ENCODE measurements around the gene ADM5. TPM values are rescaled to one million over a fixed set of nuclear protein-coding genes. Genes with fewer than 3 reads are reported as not detected.

The ADM5 gene
- total RNA-seq, 6 donors from 2014 or later = 0.55 to 3.0 (median 1.5) TPM; not detected in 1

GRCh38 chr19:49651029-49651819, 38.2 kb upstream of the ADM5 start:
- 91 to 94% methylated on average over 42 to 60 of the region's 72 CpGs for WGBS, 2 donors
- TF ChIP-seq POLR2AphosphoS5 (IDR thresholded peaks at IDR 0.05) = no peak
- TF ChIP-seq POLR2A (IDR thresholded peaks at IDR 0.05) = no peak
- no peak for TF ChIP-seq EP300 (IDR thresholded peaks at IDR 0.05)
- no peak for TF ChIP-seq CTCF (IDR thresholded peaks at IDR 0.05)
- no peaks in the 10 kb centered on the region for H3K27me3 ChIP-seq
- DNase-seq = peak in 1 of 2 donors; percentile 81
- H3K27ac ChIP-seq = no peak overlapping the region
- H3K4me1 ChIP-seq = no peaks in the 10 kb centered on the region
- H3K4me3 ChIP-seq = no peak overlapping the region
- peaks cover 36 to 94% (median 83%) of the 10 kb centered on the region in 4 donors for H3K36me3 ChIP-seq
- no peaks in the 10 kb centered on the region for H3K9me3 ChIP-seq
- no peak for ATAC-seq (ENCODE audit: low FRiP score in 2 of 2)

- TF ChIP-seq EP300 (IDR thresholded peaks at IDR 0.05) = no peak
- no peak for TF ChIP-seq POLR2AphosphoS5 (IDR thresholded peaks at IDR 0.05)
- TF ChIP-seq CTCF (IDR thresholded peaks at IDR 0.05) = no peak
- TF ChIP-seq POLR2A (IDR thresholded peaks at IDR 0.05) = no peak
- Histone ChIP-seq H3K27me3 (no peaks in the 10 kb centered on the region), H3K27ac (no peak overlapping the region), H3K9me3 (no peaks in the 10 kb centered on the region), H3K36me3 (peaks cover 38 to 94% (median 83%) of the 10 kb centered on the region in 4 donors), H3K4me1 (no peaks in the 10 kb centered on the region), H3K4me3 (no peak overlapping the region)
- WGBS, 2 donors = 97 to 98% methylated on average over 74 to 109 of the region's 110 CpGs
- ATAC-seq (ENCODE audit: low FRiP score in 2 of 2) (no peak), DNase-seq (peak in 1 of 2 donors; percentile 84)
These were observed 37.4 kb upstream of the ADM5 start for GRCh38 chr19:49651820-49652550.

- Histone ChIP-seq H3K4me3 (no peak overlapping the region), H3K9me3 (no peaks in the 10 kb centered on the region), H3K36me3 (peaks cover 34 to 94% (median 83%) of the 10 kb centered on the region in 4 donors), H3K27me3 (no peaks in the 10 kb centered on the region), H3K27ac (no peak overlapping the region), H3K4me1 (no peaks in the 10 kb centered on the region)
- 95 to 96% methylated on average over 55 to 58 of the region's 58 CpGs for WGBS, 2 donors
- DNase-seq (peak in 1 of 2 donors; percentile 80), ATAC-seq (ENCODE audit: low FRiP score in 2 of 2) (no peak)
- TF ChIP-seq CTCF (IDR thresholded peaks at IDR 0.05) = no peak
- no peak for TF ChIP-seq POLR2A (IDR thresholded peaks at IDR 0.05)
- no peak for TF ChIP-seq EP300 (IDR thresholded peaks at IDR 0.05)
- TF ChIP-seq POLR2AphosphoS5 (IDR thresholded peaks at IDR 0.05) = no peak
These were observed 36.6 kb upstream of the ADM5 start for GRCh38 chr19:49652551-49653465.

GRCh38 chr19:49653466-49653806, 36.0 kb upstream of the ADM5 start:
- DNase-seq (peak in 1 of 2 donors; percentile 78), ATAC-seq (ENCODE audit: low FRiP score in 2 of 2) (no peak)
- Histone ChIP-seq H3K36me3 (peaks cover 34 to 96% (median 87%) of the 10 kb centered on the region in 4 donors), H3K27ac (no peak overlapping the region), H3K4me3 (no peak overlapping the region), H3K9me3 (no peaks in the 10 kb centered on the region), H3K4me1 (no peaks in the 10 kb centered on the region), H3K27me3 (no peaks in the 10 kb centered on the region)
- WGBS, 2 donors = 85 to 95% methylated on average over 11 to 13 of the region's 13 CpGs
- TF ChIP-seq CTCF (IDR thresholded peaks at IDR 0.05) (no peak), POLR2A (IDR thresholded peaks at IDR 0.05) (no peak), EP300 (IDR thresholded peaks at IDR 0.05) (no peak), POLR2AphosphoS5 (IDR thresholded peaks at IDR 0.05) (no peak)

Data from upper lobe of left lung (tissue), 6 donors.